ENCODE data around the gene C12orf50.
"Not testable (repeated sequence)": the region's sequence is repeated elsewhere in the genome, so short reads cannot be mapped to it uniquely, and the experiment has no call there.

Gene C12orf50, protein sequence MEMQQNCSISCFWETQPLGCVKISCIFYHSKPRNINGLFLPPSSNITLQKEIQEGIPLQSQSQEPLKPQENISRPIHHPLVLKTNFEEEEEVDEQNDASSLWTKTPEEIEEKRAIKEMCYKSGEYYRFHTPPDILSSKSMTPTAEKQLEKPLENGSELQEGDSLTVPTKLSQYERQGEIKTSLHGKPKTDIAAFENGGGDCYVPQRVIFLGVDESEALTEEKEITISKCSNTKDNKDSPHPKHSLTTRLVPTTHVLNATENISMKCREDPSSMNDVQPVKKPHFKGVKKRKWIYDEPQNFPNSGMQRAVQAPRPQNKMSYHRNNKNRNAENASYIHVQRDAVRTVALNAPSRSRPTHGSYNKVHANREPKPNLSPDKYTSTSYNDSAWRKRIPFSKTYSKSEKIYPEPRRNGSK

GRCh38 chr12:88029093-88029665, at the start of gene C12orf50:
TSS of gene C12orf50 (minus strand) at chr12:88029401. CDS start at chr12:88026962, 2,439 bp downstream.
- no peak for DNase-seq

DNA sequence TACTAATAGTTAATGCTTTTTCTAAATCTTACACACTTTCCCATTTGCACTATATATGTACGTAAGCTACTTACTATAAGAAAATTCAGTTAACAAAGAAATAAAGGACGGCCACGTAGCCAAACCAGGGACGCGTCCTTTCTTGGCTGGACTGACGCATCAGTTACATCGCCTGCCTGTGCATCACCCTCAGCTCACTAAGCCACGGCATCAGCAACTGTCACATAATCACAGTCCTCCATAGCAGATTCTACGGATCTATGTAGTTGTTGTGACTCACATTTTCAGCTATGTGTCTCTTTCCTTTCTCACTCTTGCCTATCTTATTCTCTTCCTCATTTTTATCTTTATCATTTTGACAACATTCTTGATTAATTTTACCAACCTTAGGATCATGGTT, 38.1 kb upstream of the C12orf50 start:
- DNase-seq, result no peak

DNA sequence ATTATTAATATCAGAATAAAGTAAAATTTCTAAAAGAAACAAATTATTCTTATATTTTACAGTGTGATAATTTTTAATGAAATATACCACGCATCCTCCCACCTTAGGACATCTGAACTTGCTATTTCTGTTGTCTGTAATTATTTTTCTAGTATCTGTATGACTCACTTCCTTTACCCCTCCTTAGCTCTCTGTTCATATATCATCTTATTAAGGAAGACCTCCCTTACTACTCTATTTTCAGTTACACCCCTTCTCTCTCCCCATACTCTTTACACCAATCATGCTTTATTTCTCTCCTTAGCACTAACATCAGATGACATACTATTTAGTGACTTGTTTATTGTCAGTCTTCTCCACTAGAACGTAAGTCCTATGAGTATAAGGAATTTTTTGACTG, 34.2 kb upstream of the C12orf50 start:
- no peak for DNase-seq

GRCh38 chr12:88062474-88062873, 33.3 kb upstream of the C12orf50 start:
- no peak for DNase-seq

DNA sequence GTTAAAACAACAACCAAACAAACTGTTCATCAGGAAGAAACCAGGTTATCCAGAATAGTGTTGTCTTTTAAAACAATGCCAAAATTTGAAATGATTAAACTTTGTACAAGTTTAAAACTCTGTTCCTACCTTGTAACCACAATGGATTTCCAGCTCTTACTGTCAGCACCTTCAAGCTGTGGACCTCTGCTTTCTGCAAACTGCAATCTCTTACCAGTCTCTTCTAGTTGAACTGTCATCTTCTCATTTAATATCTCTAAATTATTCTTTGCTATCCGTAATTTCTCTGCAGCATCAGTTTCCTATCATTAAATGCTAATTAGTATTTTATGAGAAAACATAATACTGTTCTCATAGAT, 29.5 kb upstream of the C12orf50 start:
- no peak for DNase-seq

DNA sequence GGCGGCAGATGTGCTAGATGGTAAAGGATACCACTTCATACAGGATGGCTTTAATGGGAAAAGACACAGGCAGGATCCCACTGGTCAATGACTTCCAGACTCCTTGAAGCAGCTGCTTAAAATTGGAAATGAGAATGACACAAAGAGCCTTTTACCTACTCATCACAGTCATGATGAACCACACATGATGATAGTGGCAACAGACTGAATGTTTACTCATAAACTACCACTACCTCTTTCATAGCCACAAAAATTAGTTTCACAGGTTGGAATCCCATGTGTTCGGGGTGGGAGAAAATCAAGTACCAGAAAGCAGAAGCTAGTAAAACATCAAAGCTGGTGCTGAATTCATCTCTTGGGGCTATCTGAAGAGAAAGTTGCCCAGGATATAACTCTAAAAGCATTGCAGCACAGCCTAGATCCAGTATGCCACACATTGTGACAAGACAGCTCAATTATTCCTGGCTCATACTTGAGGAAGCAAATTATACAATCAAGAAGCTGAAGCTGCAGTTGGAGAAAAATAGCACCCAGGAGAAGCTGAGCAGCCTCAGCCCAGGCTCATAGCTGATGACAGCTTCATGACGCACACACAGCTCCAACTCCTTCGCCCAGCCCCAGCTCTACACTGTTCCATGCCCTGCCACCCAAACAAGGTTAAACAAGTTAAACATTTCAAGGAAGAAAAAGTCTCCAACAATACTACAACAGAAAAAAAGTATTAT, 29.0 kb upstream of the C12orf50 start:
- no peak for DNase-seq

- DNase-seq, result no peak
These were observed 27.4 kb upstream of the C12orf50 start for GRCh38 chr12:88056571-88056970.

DNA sequence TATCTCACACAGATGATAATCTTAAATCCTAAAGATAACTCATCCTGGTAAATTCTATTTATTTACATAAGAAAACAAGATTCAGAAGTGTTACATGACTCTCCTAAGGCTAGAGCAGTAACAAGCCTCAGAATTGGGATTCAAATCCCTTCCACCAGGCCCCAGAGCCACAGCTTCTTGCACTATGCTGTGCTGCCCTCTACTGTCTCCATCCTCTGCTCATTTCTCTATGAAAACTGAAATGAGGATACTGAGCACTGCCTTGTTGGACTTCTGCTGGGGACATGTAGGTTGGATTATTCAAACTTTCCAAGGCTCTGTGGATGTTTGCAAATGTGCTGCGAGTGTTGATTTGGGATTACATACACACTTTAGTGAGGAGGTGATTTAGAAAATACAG, 23.5 kb upstream of the C12orf50 start:
- DNase-seq, result no peak

DNA sequence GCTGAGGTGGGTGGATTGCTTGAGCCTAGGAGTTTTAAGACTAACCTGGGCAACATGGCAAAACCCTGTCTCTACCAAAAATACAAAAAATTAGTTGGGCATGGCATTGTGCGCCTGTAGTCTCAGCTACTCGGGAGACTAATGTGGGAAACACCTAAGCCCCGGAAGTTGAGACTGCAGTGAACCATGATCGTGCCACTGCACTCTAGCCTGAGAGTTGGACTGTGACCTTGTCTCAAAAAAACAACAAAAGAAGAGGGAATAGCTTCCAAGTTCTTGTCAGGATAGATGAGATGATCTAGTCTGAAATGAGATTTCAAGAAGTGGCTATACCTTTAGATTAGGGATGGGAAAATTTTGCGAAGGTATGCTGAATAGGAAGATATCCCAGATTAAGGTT, 14.8 kb upstream of the C12orf50 start:
- DNase-seq, result no peak

GRCh38 chr12:88037770-88038169, 8.6 kb upstream of the C12orf50 start:
- no peak for DNase-seq

DNA sequence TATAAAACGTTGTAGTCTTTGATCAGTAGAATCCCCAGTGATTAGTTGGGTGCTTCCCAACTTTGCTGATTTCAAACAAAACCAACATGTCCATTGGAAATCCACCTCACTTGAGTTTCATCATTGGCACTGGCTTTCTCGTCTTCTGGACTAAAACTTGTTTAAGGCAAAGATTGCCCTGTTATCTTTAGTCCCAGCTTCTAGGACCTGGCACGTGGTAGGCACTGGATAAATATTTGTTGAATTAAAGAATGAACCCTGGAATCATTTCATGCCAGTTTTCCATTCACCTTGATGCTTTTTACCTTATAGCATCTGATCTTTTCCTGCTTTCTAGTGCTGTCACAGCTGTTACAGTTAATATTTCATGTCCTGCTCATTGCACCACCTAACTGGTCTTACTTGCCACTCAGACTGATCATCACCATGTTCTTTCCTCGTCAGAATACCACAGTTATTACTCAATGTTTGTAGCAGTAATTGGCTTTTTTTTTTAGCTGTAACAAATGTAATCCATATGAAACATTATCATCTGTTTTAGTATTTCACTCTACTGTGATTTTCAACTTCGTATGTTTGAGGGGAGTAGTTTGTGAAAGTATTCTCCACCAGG, 7.3 kb upstream of the C12orf50 start:
- DNase-seq, result no peak

- no peak for DNase-seq
These were observed 6.7 kb upstream of the C12orf50 start for GRCh38 chr12:88035907-88036289.

DNA sequence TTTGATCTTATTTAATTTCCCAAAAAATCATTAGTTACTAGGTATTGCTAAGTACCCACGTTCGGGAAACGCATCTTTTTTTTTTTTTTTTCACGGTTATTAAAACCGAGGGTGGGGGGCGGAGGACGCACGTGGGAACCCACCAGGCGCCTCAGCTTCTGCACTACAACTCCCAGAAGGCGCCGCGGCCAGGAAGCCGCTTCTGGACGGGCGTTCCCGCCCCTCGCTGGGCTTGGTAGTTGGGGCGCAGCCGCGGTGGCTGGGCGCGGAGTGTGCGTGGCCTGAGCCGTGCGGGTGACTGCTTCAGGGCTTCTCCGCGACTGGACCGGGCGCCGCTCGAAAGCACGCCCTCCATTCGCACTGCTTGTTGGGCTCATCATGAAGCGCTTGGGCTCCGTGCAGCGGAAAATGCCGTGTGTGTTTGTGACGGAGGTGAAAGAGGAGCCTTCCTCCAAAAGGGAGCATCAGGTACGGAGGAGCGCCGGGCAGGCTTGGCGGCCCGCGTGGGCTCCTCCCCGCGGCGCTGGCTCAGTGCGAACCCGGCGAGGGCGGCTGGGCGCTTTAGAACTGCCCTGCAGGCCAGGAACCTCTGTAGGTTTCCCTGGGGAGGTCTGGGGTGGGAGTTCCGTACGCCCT, 6.2 kb upstream of the C12orf50 start:
- peak; percentile 84 for DNase-seq

- not testable (repeated sequence) for DNase-seq
These were observed 2.0 kb upstream of the C12orf50 start for GRCh38 chr12:88031161-88031560.

DNA sequence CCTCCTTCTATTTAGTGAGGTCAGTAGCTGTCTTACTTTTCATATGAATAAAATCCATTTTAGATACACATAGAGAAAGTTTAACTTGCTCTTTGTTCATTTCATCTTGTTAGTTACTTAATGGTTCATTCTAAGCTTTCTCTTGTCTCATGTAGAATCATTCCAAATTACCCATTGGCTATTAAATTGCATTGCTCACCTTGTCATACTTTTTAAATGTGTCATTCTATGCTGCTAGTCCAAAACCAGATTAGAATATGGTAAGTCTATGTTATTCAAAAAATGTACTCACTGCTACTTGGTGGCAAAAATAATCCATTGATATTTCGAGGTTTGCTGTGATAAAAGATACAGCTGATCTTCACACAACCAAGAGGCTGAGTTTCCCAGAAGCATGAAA, 3.0 kb downstream of the C12orf50 start:
- DNase-seq, result no peak

DNA sequence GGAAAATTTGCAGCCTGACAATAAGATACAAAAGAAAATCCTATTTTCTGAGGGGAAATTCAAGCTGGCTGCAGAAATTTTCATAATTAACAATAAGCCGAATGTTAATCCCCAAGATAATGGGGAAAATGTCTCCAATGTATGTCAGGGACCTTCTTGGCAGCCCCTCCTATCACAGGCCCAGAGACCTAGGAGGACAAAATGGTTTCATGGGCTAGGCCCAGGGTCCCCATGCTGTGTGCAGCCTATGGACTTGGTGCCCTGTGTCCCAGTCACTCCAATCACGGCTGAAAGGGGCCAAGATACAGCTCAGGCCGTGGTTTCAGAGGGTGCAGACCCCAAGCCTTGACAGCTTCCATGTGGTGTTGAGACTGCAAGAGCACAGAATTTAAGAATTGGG, 11.2 kb downstream of the C12orf50 start:
- no peak for DNase-seq

GRCh38 chr12:88015825-88016224, 13.4 kb downstream of the C12orf50 start:
- DNase-seq, result no peak

DNA sequence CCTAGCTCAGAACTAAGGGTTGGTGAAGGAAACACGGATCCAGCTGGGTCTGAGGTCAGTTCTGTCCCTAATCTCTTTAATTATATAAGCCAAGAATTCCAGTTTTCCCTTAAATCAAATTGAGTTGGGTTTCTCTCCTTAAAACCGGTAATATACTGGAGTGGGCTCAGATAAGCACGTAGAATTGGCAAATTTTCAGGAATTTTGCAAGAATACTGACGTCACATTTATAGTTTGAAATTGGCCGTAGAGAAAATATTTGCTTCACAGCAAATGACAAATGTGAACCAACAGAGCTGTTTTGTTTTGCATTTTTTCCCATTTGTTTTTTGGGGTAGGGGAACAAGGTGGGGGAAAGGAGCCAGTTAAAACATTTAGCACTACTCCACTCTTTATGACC, 17.4 kb downstream of the C12orf50 start:
- DNase-seq, result no peak

DNA sequence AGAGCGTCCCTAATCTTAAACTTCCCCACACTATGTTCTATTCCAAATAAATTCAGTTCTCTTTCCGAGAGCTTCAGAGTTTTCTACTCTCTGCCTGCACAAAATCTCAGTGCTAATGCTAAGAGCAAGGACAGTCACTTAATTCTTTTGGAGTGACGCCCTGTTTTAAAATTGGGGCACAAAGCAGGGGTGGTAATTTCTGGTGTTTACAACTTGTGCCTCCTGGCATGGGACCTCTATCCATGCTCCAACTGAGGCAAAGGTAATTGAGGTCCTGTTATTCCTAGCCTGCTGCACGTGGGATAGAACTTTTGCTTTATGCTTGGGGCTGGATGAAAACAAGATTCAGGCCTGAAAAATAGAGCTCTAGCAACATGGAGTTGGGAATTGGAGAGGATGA, 22.9 kb downstream of the C12orf50 start:
- DNase-seq, result no peak

DNA sequence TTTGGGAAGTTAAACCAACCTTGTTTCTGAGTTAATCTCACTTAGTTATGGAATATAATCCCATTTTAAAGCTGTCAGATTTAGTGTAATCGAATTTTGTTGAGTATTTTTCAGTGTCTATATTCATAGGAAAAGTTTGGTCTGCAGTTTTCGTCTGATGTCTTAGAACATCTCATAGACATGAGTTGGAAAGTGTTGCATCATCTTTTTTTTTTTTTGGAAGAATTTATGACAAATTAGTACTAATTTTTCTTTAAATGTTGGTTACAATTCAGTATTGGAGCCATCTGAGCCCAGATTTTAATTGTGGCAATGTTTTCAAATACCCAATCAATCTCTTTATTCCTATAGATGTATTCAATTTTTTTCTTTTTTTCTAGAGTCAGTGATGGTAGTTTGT, 27.9 kb downstream of the C12orf50 start:
- DNase-seq, result no peak

- peak; percentile 19 for DNase-seq
These were observed 33.5 kb downstream of the C12orf50 start for GRCh38 chr12:87995581-87996178.

GRCh38 chr12:87991483-87991882, 37.7 kb downstream of the C12orf50 start:
- no peak for DNase-seq

DNA sequence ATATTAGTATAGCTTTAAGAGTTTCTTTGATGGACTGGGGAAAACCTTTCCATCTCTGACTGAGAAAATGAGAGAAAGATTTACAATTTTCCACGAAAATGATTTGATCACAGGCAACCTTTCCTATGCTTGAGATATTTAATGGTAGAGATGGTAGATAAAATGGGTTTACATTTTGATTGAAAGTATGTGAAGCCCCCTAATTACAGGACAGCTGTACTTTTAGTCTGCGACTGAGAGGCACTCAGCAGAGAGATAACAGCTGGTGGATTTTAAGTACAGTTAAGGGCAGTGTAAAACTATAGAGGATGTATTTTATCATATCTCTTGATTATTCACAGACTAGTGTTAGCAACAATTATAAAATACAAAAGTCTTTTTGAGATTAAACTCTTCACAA, 40.7 kb downstream of the C12orf50 start:
- no peak for DNase-seq

Measured in activated CD4-positive, alpha-beta T cell treated with anti-CD3 and anti-CD28 coated beads, Interleukin-2, amount 50 U/mL, for 1 hour (primary cell).